Measurements from ENCODE around the gene SIGLEC5.

DNA sequence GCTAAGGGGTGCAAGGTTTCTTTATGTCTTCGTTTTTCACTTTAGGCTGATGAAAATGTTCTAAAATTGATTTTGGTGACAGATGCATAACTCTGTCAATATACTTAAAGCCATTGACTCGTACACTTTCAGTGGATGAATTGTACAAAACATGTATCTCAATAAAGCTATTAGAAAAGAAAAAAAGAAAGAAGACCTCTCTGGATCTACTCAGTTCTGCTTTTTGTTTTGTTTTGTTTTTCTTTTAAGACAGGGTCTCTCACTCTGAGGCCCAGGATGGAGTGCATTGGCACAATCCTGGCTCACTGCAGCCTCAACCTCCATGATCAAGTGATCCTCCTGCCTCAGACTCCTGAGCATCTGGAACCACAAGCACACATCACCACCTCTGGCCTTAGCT, 3.5 kb downstream of the SIGLEC5 start:
- TF ChIP-seq ZNF274 (IDR thresholded peaks at IDR 0.05; ENCODE audit: low read depth, low read length) = no peak
- no peak for TF ChIP-seq SUZ12 (IDR thresholded peaks at IDR 0.05; ENCODE audit: extremely low read depth, insufficient read depth, insufficient read length)
